ENCODE data around the gene MUTYH. TPM values are rescaled to one million over a fixed set of nuclear protein-coding genes. Genes with fewer than 3 reads are reported as not detected.

The MUTYH gene
- total and polyA plus RNA-seq, 2 of the 8 experiments (the other 6 are each of a cell fraction or from before 2014, with no cell fraction given) = 51.9 to 65.7 TPM

DNA sequence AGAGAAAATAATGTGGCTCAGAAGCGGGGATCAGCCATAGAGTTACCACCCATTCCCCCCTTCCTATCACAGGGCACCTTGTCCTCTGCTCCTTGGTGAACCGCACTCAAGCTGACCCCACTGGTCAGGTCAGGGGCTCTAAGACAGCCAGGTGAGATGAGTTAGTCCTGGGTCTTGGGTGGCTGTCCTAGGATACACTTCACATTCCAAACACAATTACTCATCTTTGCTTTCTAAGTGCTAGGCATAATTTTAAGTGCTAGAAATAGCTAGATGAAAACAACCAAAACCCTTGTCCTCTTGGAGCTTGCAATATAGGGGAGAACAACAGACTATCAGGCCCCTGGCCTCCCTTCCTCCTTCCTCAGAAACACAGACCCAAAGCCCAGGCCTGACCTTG, 7.8 kb upstream of the MUTYH start:
- DNase-seq (ENCODE audit: low read depth in 1 of 2, low spot score in 2 of 2) = no peak
- CTCF ChIA-PET (ENCODE audit: partially characterized antibody) = interaction anchor here (0.7 to 13.4 kb wide), 10 partner anchors 9 to 535 kb away, joined by 3 to 139 read pairs (median 4); partner anchors contain the start of genes CCDC163, MMACHC, MUTYH and TOE1
- no peak overlapping the region for H3K4me2 ChIP-seq (ENCODE audit: insufficient read depth in 1 of 2, low read depth in 2 of 2, low read length in 2 of 2)

More for the DNA sequence above, 7.8 kb upstream of the MUTYH start:
- H3K4me3 ChIP-seq (ENCODE audit: extremely low read depth in 1 of 4, insufficient read depth in 2 of 4, low read depth in 3 of 4, low read length in 4 of 4) = no peak overlapping the region
- no peaks in the 10 kb centered on the region for H3K27me3 ChIP-seq (replicated peaks in 1 of 4; ENCODE audit: control insufficient read depth in 3 of 4, extremely low read depth in 1 of 4, insufficient read depth in 3 of 4, low read length in 3 of 4)
- H3K36me3 ChIP-seq (ENCODE audit: control insufficient read depth in 2 of 4, insufficient read depth in 4 of 4, low read length in 3 of 4) = peaks cover 8 to 27% (median 21%) of the 10 kb centered on the region in 4 experiments; a peak in 7 of 8 replicates
- no peak for TF ChIP-seq SIN3A (conservative IDR thresholded peaks at IDR 0.05 in 1 of 2, IDR thresholded peaks at IDR 0.05 in 1 of 2; ENCODE audit: low read depth in 1 of 2, low read length in 2 of 2)
- TF ChIP-seq KDM4A (IDR thresholded peaks at IDR 0.05; ENCODE audit: low read depth, low read length, severe bottlenecking) = no peak
- no peak for TF ChIP-seq NRF1 (IDR thresholded peaks at IDR 0.05; ENCODE audit: low read depth, low read length)
- no peak for TF ChIP-seq KDM5A (IDR thresholded peaks at IDR 0.05; ENCODE audit: low read length)
- TF ChIP-seq MAFK (IDR thresholded peaks at IDR 0.05; ENCODE audit: low read depth, low read length) = no peak
- TF ChIP-seq TAF1 (IDR thresholded peaks at IDR 0.05; ENCODE audit: low read depth, low read length) = no peak
- 0 out of 2 replicates have a peak, but pooled peaks have one; percentile 23 for TF ChIP-seq POLR2AphosphoS5 (IDR thresholded peaks at IDR 0.05; ENCODE audit: low read depth, low read length)
- no peak for TF ChIP-seq RBBP5 (IDR thresholded peaks at IDR 0.05; ENCODE audit: borderline replicate concordance, low read depth, low read length)
- WGBS, 2 experiments (ENCODE audit: extremely low coverage in 1 of 2, insufficient coverage in 1 of 2, insufficient read length in 1 of 2, insufficient replicate concordance in 2 of 2, low coverage in 1 of 2, low lambda C conversion rate in 2 of 2, missing lambda C conversion rate in 1 of 2) = 88% methylated on average over 2 of the region's 2 CpGs; no CpG with 5 or more reads in 1 of the 2 experiments
- H3K4ac ChIP-seq (replicated peaks; ENCODE audit: insufficient read length, low read depth, low read length) = no peak overlapping the region
- no peak overlapping the region for H2BK15ac ChIP-seq (ENCODE audit: low read length)
- H3K56ac ChIP-seq (replicated peaks; ENCODE audit: insufficient read length, low read depth, low read length) = no peak overlapping the region
- H3K23me2 ChIP-seq (ENCODE audit: low read depth, low read length) = no peaks in the 10 kb centered on the region
- no peak overlapping the region for H3K9ac ChIP-seq (replicated peaks in 1 of 4; ENCODE audit: extremely low read depth in 1 of 4, low read depth in 3 of 4, low read length in 3 of 4)
- H3K18ac ChIP-seq (ENCODE audit: extremely low read depth, low read length) = no peak overlapping the region
- no peak overlapping the region for H4K91ac ChIP-seq (replicated peaks; ENCODE audit: insufficient read length, low read length)
- H2AFZ ChIP-seq (ENCODE audit: low read length) = no peak overlapping the region
- no peak overlapping the region for H2BK5ac ChIP-seq (ENCODE audit: low read depth, low read length)
- H3K23ac ChIP-seq (ENCODE audit: insufficient read length) = no peak overlapping the region
- no peak overlapping the region for H2AK5ac ChIP-seq (ENCODE audit: low read depth, low read length)
- H3K14ac ChIP-seq (ENCODE audit: insufficient read length) = no peak overlapping the region
- no peaks in the 10 kb centered on the region for H3K79me1 ChIP-seq (ENCODE audit: low read depth, low read length)
- H2BK120ac ChIP-seq (replicated peaks; ENCODE audit: low read depth, low read length) = no peak overlapping the region
- H3K79me2 ChIP-seq (ENCODE audit: control insufficient read depth in 1 of 2, insufficient read depth in 2 of 2, low read length in 2 of 2) = no peaks in the 10 kb centered on the region
- no peaks in the 10 kb centered on the region for H3K4me1 ChIP-seq (replicated peaks in 1 of 4; ENCODE audit: control insufficient read depth in 3 of 4, insufficient read depth in 4 of 4, low read length in 3 of 4)
- H3K27ac ChIP-seq (ENCODE audit: low read depth, low read length) = no peak overlapping the region
- FAIRE-seq = no peak
- POLR2A ChIA-PET (ENCODE audit: partially characterized antibody) = interaction anchor here (0.6 to 21.4 kb wide), 12 partner anchors 5 to 882 kb away, joined by 3 to 472 read pairs (median 4); partner anchors contain the start of genes CCDC163, HPDL, MMACHC and MUTYH
- H4K20me1 ChIP-seq (replicated peaks in 1 of 2; ENCODE audit: control insufficient read depth in 1 of 2, insufficient read depth in 2 of 2, low read length in 2 of 2) = no peaks in the 10 kb centered on the region
- H4K5ac ChIP-seq (ENCODE audit: insufficient read length, low read depth, low read length) = no peak overlapping the region
- no peaks in the 10 kb centered on the region for H3K9me3 ChIP-seq (ENCODE audit: insufficient read depth in 2 of 2, low read depth in 1 of 2, low read length in 1 of 2)
- no peak overlapping the region for H2BK20ac ChIP-seq (ENCODE audit: low read length)
- no peak overlapping the region for H4K8ac ChIP-seq (ENCODE audit: extremely low read depth, insufficient read depth, low read length)
- no peak overlapping the region for H2BK12ac ChIP-seq (ENCODE audit: low read depth, low read length)
